H1 (cell line): ENCODE measurements around the gene HMHB1.

Source experiments
- BCL11A ChIP-seq, 2 experiments: IDR thresholded peaks; one replicate each; pipeline ENCODE4 v1.6.1; 2011; ENCODE audit warnings: low read depth in 2 of 2, low read length in 2 of 2, mild to moderate bottlenecking in 2 of 2
- JUND ChIP-seq: IDR thresholded peaks from 2 replicates; pipeline ENCODE4 v1.6.1; 2011; ENCODE audit warnings: mild to moderate bottlenecking, improper control_type of control experiment, low read length
- POLR2A ChIP-seq, 2 experiments: IDR thresholded peaks; 1 replicate in 1 of 2; 2 replicates in 1 of 2; pipeline ENCODE4 v1.6.1; 2011; ENCODE audit warnings: low read depth in 2 of 2, low read length in 2 of 2, mild to moderate bottlenecking in 2 of 2; ENCODE audit errors: control extremely low read depth in 1 of 2

DNA sequence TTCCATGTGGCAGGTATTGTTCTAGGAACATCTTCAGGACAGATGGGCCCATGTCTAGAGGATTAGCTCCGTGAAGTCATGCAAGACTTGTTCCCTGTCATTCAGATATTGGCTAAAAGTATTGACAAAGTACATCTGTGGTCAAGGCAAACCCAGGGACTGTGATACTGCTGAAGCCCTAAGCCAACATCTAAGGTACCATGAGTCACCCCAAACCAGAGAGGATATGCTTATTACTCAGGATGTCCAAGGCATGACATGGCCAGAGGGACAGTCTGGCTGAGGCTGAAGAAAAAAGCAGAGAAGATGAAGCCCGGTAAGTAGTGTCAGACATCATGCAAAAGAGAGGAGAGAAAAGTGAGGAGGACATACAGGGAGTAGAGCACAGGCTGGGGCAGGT is 31.0 kb downstream of the HMHB1 start:
- TF ChIP-seq POLR2A (IDR thresholded peaks at IDR 0.05; ENCODE audit: control extremely low read depth in 1 of 2, low read depth in 2 of 2, low read length in 2 of 2), result no peak
- TF ChIP-seq JUND, result no peak
- TF ChIP-seq BCL11A (IDR thresholded peaks at IDR 0.05; ENCODE audit: low read depth in 2 of 2, low read length in 2 of 2), result no peak
